Chondrocyte (in vitro differentiated cells): ENCODE data around the gene C19orf47. TPM values are rescaled to one million over a fixed set of nuclear protein-coding genes. Genes with fewer than 3 reads are reported as not detected.

Experiments used
- DNase-seq: peaks from one replicate; pipeline ENCODE4 v3.0.0; 2021; ENCODE audit warnings: mixed read lengths, low spot score
- H3K27ac Mint-ChIP-seq: one replicate; pipeline ENCODE4 v1.8.0; 2021; ENCODE audit warnings: mild to moderate bottlenecking, moderate library complexity, mixed read lengths; ENCODE audit not compliant: unreplicated experiment
- H3K27me3 Mint-ChIP-seq: 2 replicates; pipeline ENCODE4 v1.8.0; 2021; ENCODE audit warnings: low read depth, mixed read lengths
- H3K36me3 Mint-ChIP-seq: 2 replicates; pipeline ENCODE4 v1.8.0; 2021; ENCODE audit warnings: low read depth, mixed read lengths
- H3K4me1 Mint-ChIP-seq: 2 replicates; pipeline ENCODE4 v1.8.0; 2021; ENCODE audit warnings: low read depth, mild to moderate bottlenecking, mixed read lengths
- H3K4me3 Mint-ChIP-seq: one replicate; pipeline ENCODE4 v1.8.0; 2021; ENCODE audit warnings: mild to moderate bottlenecking, moderate library complexity, mixed read lengths; ENCODE audit not compliant: unreplicated experiment
- H3K9me3 Mint-ChIP-seq: 2 replicates; pipeline ENCODE4 v1.8.0; 2021; ENCODE audit warnings: low read depth, mixed read lengths
- total RNA-seq: library from RNA; stranded (reverse); gene quantifications from 3 replicates; pipeline ENCODE4 v1.2.1, GENCODE V29; 2021
- TF ChIP-seq, protein P1 (sequence below): fragments of 200-600 bp; sonication (generic); IDR thresholded peaks from 2 replicates; pipeline ENCODE4 v1.5.0; 2021; ENCODE audit warnings: antibody characterized with exemption, mild to moderate bottlenecking, moderate library complexity

Gene C19orf47
- total RNA-seq, 1 donor from 2014 or later: 21.5 TPM

DNA sequence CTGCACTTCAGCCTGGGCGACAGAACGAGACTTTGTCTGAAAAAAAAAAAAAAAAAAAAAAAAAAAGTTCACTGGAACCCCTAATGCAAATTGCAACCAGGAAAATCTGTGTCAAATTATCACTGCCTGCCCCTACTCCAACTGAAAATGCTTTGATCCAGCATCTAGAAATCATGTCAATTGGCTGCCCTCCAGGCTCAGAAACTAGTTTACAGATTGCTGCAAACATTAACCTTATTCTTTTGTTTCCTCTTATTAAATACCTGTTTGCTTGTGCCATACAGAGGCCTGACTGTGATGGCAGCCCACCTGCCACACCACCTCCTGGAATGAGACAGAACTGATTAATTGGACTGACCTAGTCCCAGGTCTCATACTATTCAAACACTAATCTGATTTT, 44.4 kb downstream of the C19orf47 start:
- Mint-ChIP-seq H3K4me1 (peaks cover 5% of the 10 kb centered on the region), H3K27me3 (no peaks in the 10 kb centered on the region), H3K27ac (no peak overlapping the region), H3K36me3 (peaks cover 1% of the 10 kb centered on the region), H3K9me3 (no peaks in the 10 kb centered on the region), H3K4me3 (no peak overlapping the region)
- TF ChIP-seq, protein P1, sequence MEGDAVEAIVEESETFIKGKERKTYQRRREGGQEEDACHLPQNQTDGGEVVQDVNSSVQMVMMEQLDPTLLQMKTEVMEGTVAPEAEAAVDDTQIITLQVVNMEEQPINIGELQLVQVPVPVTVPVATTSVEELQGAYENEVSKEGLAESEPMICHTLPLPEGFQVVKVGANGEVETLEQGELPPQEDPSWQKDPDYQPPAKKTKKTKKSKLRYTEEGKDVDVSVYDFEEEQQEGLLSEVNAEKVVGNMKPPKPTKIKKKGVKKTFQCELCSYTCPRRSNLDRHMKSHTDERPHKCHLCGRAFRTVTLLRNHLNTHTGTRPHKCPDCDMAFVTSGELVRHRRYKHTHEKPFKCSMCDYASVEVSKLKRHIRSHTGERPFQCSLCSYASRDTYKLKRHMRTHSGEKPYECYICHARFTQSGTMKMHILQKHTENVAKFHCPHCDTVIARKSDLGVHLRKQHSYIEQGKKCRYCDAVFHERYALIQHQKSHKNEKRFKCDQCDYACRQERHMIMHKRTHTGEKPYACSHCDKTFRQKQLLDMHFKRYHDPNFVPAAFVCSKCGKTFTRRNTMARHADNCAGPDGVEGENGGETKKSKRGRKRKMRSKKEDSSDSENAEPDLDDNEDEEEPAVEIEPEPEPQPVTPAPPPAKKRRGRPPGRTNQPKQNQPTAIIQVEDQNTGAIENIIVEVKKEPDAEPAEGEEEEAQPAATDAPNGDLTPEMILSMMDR: no peak
- DNase-seq: peak; percentile 17

DNA sequence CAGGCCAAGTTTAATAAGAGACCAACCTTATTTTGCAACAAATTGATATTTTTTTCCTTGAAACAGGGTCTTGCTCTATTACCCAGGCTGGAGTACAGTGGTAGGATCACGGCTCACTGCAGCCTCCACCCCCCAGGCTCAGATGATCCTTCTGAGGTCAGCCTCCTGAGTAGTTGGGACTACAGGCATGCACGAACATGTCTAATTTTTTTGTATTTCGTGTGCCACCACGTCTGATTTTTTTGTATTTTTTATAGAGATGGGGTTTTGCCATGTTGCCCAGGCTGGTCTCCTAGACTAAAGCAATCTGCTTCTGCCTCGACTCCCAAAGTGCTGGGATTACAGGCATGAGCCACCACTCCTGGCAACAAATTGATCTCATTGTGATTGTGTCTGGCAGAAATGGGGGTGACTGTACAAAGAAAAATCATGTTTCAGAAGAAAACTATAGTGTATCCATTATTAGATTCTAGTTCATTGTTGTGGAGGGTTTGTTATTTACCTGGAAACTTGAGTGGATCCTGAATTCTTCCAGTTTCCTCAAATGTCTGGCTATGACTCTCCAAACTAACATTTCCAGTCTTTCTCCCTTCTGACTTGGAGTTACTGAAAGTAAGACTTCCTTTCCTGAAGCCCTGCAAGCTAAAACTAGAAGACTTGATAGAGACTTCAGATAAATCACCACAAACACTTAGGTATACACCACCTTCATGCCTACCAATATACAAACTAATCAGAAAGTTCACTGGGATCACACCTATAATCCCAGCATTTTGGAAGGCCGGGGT, 45.8 kb downstream of the C19orf47 start:
- TF ChIP-seq, protein P1: no peak
- no peak for DNase-seq
- H3K4me3 Mint-ChIP-seq: no peak overlapping the region
- no peak overlapping the region for H3K27ac Mint-ChIP-seq
- no peaks in the 10 kb centered on the region for H3K27me3 Mint-ChIP-seq
- peaks cover 5% of the 10 kb centered on the region for H3K4me1 Mint-ChIP-seq
- no peaks in the 10 kb centered on the region for H3K9me3 Mint-ChIP-seq
- H3K36me3 Mint-ChIP-seq: peaks cover 1% of the 10 kb centered on the region

GRCh38 chr19:40300668-40301067, 47.5 kb downstream of the C19orf47 start:
- H3K27me3 Mint-ChIP-seq: no peaks in the 10 kb centered on the region
- no peaks in the 10 kb centered on the region for H3K9me3 Mint-ChIP-seq
- peaks cover 1% of the 10 kb centered on the region for H3K36me3 Mint-ChIP-seq

DNA sequence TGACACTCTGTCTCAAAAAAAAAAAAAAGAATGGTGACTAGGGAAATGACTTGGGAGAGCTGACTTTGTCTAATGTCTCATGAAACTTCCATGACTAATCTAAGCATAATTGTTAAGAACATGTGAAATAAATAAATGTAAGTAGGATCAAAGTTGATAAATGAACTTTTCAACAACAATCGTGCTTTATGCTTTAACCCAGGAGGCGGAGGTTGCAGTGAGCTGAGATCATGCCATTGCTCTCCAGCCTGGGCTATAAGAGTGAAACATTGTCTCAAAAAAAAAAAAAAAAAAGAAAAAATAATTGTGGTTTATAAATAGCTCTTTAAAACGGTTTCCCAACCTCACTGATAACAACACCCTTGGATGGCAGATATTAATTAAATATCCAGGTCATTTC, 50.2 kb downstream of the C19orf47 start:
- Mint-ChIP-seq H3K27ac (no peak overlapping the region), H3K4me1 (no peaks in the 10 kb centered on the region), H3K27me3 (no peaks in the 10 kb centered on the region), H3K4me3 (no peak overlapping the region), H3K36me3 (no peaks in the 10 kb centered on the region), H3K9me3 (no peaks in the 10 kb centered on the region)
- TF ChIP-seq, protein P1: no peak
- no peak for DNase-seq

More at GRCh38 chr19:40300668-40301067, 47.5 kb downstream of the C19orf47 start:
- H3K27ac Mint-ChIP-seq: no peak overlapping the region
- H3K4me1 Mint-ChIP-seq: peaks cover 5% of the 10 kb centered on the region
- H3K4me3 Mint-ChIP-seq: no peak overlapping the region
- TF ChIP-seq, protein P1: no peak
- peak; percentile 11 for DNase-seq

- Mint-ChIP-seq H3K27ac (no peak overlapping the region), H3K4me3 (no peak overlapping the region), H3K27me3 (no peaks in the 10 kb centered on the region), H3K9me3 (no peaks in the 10 kb centered on the region), H3K4me1 (no peaks in the 10 kb centered on the region), H3K36me3 (no peaks in the 10 kb centered on the region)
- TF ChIP-seq, protein P1: no peak
- peak; percentile 40 for DNase-seq
Observed at GRCh38 chr19:40294560-40294959, 53.6 kb downstream of the C19orf47 start.
